T47D (cell line): ENCODE results near the gene GNA12.

Experiments used
- DNase-seq, 2 experiments: peaks; one replicate each; pipeline versions ENCODE4 v3.0.0 to v3.0.0-alpha.2; 2011 to 2012; ENCODE audit warnings: low read depth in 1 of 2, low spot score in 1 of 2
- JUND ChIP-seq: IDR thresholded peaks from 2 replicates; pipeline ENCODE4 v1.6.1; 2012; ENCODE audit warnings: low read depth
- in situ Hi-C: cut with HindIII; loops from 2 replicates; pipeline ENCODE4 v1.10.0; 2016; ENCODE audit warnings: low sequenced_read_pairs, low pct_unique_long_range_greater_than_20kb

The GNA12 gene, protein sequence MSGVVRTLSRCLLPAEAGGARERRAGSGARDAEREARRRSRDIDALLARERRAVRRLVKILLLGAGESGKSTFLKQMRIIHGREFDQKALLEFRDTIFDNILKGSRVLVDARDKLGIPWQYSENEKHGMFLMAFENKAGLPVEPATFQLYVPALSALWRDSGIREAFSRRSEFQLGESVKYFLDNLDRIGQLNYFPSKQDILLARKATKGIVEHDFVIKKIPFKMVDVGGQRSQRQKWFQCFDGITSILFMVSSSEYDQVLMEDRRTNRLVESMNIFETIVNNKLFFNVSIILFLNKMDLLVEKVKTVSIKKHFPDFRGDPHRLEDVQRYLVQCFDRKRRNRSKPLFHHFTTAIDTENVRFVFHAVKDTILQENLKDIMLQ

DNA sequence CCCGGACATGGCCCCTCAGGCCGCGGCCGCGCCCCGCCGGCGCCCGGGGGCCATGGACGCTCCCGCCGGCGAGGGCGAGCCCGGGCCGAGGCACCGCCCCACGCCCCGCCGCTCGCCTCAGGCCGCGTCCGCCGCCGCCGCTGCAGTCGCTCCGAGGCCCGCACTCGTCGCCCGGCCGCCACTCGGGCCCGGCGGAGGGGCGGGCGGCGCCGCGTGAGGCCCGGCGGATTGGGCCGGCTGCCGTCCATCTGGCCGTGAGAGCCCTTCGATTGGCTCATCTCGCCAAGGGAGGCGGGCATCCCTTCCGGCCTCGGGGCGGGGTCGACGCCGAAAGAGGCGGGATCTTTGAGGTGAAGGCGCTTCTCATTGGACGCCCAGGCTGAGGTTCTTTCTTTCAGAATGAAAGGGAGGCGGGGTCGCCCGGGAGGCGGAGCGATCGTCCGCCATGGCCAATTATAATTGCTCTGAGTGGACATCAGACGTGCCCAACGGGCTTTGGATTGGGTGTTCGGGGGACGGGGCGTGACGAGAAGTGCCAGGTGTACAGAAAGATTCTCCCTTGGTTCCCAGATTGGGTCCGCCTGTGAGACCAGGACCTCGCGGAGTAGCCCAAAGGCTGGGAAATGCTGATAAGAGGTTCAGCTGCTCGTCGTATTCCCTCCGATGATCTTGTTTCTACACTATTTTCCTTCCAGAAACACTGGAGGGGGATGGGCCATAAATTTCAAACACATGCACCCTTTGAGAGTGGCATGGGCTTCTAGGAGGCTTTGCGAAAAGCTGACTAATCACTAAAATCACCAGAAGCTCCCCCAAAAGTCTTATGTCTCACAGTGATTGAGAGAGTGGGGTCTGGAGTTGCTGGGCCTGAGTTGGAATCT is at the start of gene GNA12:
Gene GNA12 (minus strand): TSS at position 156 of the 881 bp plus-strand sequence. CDS start 147 bp downstream, at position 9.
- no peak for TF ChIP-seq JUND
- in situ Hi-C loops: no loop called here
- DNase-seq: peak; percentile 99 to 100

DNA sequence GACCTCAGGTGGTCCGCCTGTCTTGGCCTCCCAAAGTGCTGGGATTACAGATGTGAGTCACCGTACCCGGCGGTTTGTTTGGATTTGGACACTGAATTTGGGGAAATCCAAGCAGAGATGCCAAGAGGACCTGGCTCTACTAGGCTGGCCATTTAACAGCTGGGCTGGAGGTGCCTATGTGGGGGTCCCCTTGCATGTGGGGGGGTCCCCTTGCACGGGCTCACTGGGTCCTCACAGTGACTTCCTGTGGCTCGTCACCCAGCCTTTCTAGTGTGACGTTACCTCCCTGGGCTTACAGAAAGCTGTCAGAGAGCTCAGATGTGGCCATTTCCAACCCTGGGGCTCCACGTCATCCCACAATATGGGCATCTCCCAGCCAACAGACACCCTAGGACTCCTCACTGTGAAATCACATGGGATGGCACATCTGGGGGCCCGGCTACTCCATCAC is 49.3 kb upstream of the GNA12 start:
- no peak for DNase-seq
- in situ Hi-C loops: no loop called here
- TF ChIP-seq JUND: no peak

DNA sequence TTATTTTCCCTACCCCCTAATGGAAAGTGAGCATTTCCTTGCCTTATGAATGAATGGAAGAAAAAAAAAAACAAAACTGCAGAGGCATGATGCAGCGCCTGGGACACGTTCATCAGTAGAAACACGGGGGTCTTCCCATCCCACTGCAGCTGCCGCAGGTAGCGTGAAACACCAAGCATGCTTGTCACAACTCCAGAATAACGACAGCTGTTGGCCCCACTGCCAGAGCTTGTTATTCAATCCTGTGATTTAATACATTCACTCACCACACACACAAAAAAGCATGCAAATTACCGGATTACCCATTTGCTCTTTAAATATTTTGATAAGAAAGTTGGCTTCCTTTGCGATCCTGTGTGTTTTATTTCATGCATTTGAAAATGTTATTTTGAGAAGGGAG is 48.4 kb upstream of the GNA12 start:
- DNase-seq: no peak
- TF ChIP-seq JUND: no peak
- in situ Hi-C loops: no loop called here

DNA sequence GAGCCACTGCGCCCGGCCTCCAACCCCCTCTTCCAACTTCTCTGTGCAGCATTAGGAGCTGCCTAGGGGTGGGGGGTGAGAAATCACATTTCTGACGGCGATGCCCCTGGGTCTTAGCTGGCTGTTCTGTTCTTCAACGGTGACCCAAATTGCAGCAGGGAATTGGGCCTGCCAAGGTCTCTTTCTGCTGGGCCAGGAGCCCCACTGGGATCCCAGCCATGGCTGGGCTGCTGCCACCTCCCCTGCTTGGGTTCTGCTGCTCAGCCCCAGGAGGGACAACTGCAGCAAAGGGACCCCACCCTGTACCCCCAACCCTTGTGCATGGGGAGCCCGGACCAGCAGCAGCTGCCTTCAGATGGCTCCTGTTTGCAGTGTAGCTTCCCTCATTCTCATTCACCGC is 43.7 kb upstream of the GNA12 start:
- in situ Hi-C loops: no loop called here
- no peak for DNase-seq
- TF ChIP-seq JUND: no peak

DNA sequence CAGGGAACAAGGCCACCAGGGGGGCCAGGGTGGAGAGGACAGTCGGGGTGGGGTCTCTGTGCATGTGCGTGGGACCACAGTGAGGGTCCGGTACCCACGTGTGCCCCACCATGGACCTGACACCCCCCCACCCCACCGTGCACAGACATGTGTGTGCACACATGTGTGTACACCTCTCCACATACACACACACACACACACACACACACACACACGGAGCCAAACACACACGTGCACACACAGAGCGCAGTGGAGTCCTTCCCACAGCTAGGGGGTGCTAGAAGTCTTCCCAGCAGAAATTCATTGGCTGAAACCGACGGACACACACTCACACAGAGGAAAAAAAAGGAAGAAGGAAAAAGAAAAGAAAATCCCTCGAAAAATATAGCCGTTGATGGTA is 42.8 kb upstream of the GNA12 start:
- in situ Hi-C loops: no loop called here
- TF ChIP-seq JUND: no peak
- DNase-seq: peak; percentile 89 to 91

DNA sequence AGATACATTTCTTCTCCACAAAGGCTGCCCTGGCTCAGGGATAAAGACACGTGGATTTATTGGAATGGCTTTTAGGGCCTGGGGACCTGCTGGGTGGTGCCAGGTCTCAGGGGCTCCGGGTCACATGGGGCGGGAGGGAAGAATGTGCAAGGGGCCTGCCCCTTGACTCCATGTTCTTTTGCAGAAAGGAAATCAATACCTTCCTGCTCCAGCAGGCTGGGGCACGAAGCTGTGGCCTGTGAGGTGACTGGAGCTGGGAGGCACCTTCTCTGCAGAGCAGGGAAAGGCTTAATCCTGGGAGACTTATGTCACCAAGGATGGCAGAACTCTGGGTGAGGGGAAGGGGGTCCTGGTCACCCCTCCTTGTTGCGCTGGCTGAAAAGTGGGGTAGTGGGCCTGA is 42.3 kb upstream of the GNA12 start:
- TF ChIP-seq JUND: no peak
- in situ Hi-C loops: no loop called here
- no peak for DNase-seq

DNA sequence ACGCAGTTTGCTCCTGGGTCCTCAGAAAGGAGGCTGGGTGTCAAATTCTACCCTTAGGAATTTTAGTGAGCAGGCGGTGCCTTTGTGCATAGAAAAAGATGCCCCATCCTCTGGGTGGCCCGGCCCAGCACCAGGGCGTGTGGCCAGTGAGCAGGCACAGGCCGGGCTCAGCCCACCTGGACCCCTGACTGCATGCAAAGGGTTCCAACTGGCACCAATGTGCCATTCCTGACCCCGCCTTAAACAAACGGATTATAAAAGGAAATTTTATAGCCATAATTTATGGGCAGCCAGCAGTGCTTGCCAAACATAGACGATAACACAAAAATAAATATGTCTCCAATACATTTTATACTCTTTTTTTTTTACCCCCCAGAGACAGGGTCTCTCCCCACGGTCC is 40.1 kb upstream of the GNA12 start:
- DNase-seq: no peak
- in situ Hi-C loops: no loop called here
- no peak for TF ChIP-seq JUND

DNA sequence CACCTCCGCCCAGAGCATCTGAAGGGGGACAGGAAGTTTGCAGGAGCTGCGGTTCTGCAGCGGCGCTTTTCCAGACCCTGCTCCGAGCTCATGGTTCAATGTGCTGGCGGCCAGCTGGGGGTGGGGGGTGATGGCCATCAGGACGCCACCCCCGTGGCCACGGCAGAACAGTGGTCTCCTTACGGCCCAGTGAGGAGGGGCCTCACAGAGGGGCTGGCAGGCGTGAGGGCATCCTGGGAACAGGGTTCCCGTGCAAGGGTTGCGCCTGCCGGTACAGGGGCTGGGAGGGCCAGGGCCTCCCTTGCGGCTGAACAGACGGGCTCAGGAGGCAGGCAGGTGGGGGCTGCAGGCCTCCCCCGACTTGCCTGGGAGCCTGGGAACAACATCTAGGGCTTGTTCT is 39.0 kb upstream of the GNA12 start:
- DNase-seq: no peak
- no peak for TF ChIP-seq JUND
- in situ Hi-C loops: no loop called here

DNA sequence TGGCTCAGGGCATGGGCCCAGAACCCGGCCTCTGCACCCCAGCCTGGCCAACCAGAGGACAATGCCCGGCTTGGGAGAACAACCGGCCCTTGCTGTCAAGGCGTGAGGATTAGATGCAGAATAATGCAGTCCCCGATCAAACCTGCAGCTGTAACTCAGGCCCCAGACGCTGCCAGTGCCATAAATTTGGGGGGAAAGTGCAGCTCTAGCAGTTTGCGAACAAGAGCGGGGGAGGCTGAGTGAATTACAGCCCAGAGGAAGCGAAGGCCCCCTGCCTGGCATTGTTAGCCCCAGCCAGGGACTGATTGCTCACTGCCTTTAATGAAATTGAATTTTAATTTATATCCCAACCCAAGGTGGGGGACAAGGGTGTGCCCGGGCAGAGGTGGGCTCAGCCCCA is 38.0 kb upstream of the GNA12 start:
- in situ Hi-C loops: no loop called here
- TF ChIP-seq JUND: no peak
- no peak for DNase-seq

DNA sequence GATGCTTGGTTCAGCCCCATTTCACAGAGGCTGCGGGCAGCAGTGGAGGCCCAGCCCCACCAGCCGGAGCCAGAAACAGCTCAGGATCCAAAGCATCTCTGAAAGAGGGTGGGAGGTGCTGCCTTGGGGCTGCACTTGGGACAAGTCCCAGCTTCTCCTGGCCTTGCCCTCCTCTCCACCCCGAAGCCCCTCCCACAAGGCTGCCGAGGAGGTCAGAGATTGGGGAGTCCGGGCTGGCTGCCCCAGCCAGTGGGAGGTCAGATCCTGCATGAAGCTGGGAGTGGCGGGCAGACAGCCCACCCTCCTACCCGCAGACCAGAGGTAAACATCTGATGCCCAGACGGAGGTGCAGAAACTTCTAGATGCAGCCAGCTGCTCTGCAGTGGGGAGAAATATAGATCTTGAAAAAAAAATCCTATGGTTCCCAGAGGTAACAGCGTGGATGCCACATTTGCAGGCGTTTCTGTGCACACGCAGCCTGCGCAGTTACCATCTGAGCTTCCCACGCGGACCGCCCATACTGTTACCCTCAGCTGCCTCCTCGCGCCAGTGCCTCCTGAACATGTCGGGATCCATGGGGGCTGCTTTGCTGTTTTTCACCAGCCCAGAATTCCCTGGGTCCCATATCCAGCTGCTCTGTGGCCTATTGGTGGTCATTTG is 36.9 kb upstream of the GNA12 start:
- in situ Hi-C loops: no loop called here
- DNase-seq: no peak

DNA sequence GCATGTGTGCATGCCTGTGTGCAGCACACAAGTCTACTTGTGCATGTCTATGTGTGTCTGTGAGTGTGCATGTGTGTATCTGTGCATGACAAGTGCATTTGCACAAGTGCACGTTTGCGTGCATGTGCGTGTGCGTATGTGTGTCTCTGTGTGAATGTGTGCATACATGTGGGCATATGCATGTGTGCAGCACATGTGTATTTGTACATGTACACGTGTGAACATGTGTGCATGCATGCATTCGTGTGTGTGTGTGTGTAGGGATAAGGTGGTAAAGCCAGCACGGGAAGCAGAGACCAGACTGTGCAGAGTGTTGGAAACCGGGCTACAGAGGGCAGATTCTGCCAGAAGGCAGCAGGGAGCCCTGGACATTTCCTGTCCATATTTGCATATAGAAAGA is 35.9 kb upstream of the GNA12 start:
- no peak for TF ChIP-seq JUND
- DNase-seq: no peak
- in situ Hi-C loops: no loop called here

More for the DNA sequence above, 36.9 kb upstream of the GNA12 start:
- TF ChIP-seq JUND: no peak

DNA sequence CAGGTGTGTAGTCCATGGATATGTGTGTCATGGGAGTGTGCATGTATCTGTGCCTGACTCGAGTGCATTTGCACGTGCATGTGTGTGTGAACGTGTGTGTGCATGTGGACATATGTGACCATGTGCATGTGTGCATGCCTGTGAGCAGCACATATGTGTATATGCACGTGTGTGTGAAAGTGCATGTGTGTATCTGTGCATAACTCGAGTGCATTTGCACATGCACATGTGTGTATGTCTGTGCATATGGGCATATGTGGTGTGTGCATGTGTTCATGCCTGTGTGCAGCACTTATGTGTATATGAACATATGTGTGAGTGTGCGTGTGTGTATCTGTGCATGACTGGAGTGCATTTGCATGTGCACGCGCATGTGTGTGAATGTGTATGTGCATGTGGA is 35.2 kb upstream of the GNA12 start:
- no peak for TF ChIP-seq JUND
- in situ Hi-C loops: no loop called here
- no peak for DNase-seq

DNA sequence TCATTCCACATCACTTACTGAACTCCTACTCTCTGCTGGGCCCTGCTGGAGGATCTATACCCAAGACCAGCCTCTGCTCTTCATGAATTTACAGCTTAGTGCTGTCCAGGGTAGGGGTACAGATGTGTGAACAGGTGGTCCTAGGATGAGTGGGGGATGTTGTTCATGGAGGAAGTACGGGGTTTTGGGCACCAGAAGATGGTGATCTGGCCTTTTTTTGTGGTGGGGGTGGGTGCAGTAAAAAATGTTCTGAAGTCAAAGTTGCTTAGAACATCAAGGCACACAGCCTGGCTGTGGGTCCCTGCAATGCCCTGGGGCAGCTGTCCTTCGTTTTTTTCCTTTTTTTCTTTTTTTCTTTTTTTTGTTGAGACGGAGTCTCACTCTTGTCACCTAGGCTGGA is 34.2 kb upstream of the GNA12 start:
- in situ Hi-C loops: no loop called here
- no peak for DNase-seq
- no peak for TF ChIP-seq JUND
